Measurements from ENCODE around the gene DIO1. TPM values are rescaled to one million over a fixed set of nuclear protein-coding genes. Genes with fewer than 3 reads are reported as not detected.

Gene DIO1
- polyA plus RNA-seq, 3 donors, result 0.22 to 0.73 TPM; not detected in 1

DNA sequence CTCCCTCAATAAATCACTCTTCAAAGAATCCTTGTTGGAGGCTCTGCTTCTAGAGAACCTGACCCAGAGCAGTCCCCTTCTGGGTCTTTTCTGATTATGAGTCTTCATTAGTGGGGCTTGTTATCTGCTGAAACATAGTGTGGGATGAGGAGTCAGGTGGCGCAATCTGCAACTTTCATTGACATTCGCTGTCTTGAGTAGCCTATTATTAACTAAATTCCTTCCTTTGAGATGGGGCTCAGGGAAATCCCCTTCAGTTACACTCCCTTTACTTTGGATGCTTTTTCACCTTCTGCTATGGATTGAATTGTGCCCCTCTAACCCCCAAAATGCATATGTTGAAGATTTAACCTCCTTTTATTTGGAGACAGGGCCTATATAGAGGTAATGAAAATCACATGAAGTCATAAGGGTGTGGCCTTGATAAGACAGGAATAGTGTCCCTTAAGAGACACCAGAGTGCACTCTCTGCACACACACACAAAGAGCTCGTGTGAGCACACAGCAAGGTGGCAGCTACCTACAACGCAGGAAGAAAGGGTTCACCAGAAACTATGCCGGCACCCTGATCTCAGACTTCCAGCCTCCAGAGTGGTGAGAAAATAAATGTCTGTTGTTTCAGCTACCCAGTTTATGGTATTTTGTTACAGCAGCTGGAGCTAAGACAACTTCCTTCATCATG is 19.5 kb downstream of the DIO1 start:
- intact Hi-C loops (cut with micrococcal nuclease), result no loop called here
- TF ChIP-seq, protein P1, sequence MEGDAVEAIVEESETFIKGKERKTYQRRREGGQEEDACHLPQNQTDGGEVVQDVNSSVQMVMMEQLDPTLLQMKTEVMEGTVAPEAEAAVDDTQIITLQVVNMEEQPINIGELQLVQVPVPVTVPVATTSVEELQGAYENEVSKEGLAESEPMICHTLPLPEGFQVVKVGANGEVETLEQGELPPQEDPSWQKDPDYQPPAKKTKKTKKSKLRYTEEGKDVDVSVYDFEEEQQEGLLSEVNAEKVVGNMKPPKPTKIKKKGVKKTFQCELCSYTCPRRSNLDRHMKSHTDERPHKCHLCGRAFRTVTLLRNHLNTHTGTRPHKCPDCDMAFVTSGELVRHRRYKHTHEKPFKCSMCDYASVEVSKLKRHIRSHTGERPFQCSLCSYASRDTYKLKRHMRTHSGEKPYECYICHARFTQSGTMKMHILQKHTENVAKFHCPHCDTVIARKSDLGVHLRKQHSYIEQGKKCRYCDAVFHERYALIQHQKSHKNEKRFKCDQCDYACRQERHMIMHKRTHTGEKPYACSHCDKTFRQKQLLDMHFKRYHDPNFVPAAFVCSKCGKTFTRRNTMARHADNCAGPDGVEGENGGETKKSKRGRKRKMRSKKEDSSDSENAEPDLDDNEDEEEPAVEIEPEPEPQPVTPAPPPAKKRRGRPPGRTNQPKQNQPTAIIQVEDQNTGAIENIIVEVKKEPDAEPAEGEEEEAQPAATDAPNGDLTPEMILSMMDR (IDR thresholded peaks at IDR 0.05), result no peak
- no peak overlapping the region for H3K9ac ChIP-seq (ENCODE audit: insufficient read depth, low read length, poor library complexity, severe bottlenecking)
- H4K20me1 ChIP-seq (ENCODE audit: insufficient read depth, low read length), result no peaks in the 10 kb centered on the region
- peaks cover 28 to 29% of the 10 kb centered on the region in 2 donors for H3K36me3 Mint-ChIP-seq
- no peaks in the 10 kb centered on the region for H3K4me1 ChIP-seq (ENCODE audit: control insufficient read depth in 1 of 2, insufficient read depth in 2 of 2, low read length in 2 of 2)
- no peaks in the 10 kb centered on the region for H3K4me1 Mint-ChIP-seq
- H3K4me3 ChIP-seq (replicated peaks in 1 of 3; ENCODE audit: low read depth in 2 of 3, low read length in 3 of 3), result no peak overlapping the region
- H3K4me2 ChIP-seq (replicated peaks; ENCODE audit: extremely low read depth, low read length, poor library complexity, severe bottlenecking), result no peak overlapping the region
- WGBS (ENCODE audit: insufficient coverage), result 100% methylated on average over 1 of the region's 5 CpGs
- H3K4me3 Mint-ChIP-seq, result no peak overlapping the region
- no peaks in the 10 kb centered on the region for H3K27me3 ChIP-seq (ENCODE audit: control insufficient read depth in 2 of 2, insufficient read depth in 2 of 2, low read length in 2 of 2)
- no peaks in the 10 kb centered on the region for H3K9me3 ChIP-seq (replicated peaks in 1 of 2; ENCODE audit: control insufficient read depth in 1 of 2, insufficient read depth in 1 of 2, low read length in 2 of 2)
- peak overlapping the region in 3 of 7 donors; percentile 4 to 70 (median 27) for H3K27ac Mint-ChIP-seq
- no peak for DNase-seq
- H3K27ac ChIP-seq (ENCODE audit: low read depth in 1 of 2, low read length in 2 of 2), result no peak overlapping the region
- H3K27me3 Mint-ChIP-seq (ENCODE audit: low read depth in 3 of 3), result no peaks in the 10 kb centered on the region
- no peaks in the 10 kb centered on the region for H3K79me2 ChIP-seq (ENCODE audit: insufficient read depth, low read length)
- H2AFZ ChIP-seq (ENCODE audit: insufficient read depth, low read depth, low read length, poor library complexity, severe bottlenecking), result no peak overlapping the region
- peaks cover 0 to 3% (median 0%) of the 10 kb centered on the region in 7 donors for H3K9me3 Mint-ChIP-seq
- H3K36me3 ChIP-seq (replicated peaks in 1 of 2; ENCODE audit: control insufficient read depth in 1 of 2, insufficient read depth in 2 of 2, low read length in 2 of 2), result peaks cover 9 to 50% of the 10 kb centered on the region in 2 donors

- H2AFZ ChIP-seq (ENCODE audit: insufficient read depth, low read depth, low read length, poor library complexity, severe bottlenecking), result no peak overlapping the region
- no peaks in the 10 kb centered on the region for H4K20me1 ChIP-seq (ENCODE audit: insufficient read depth, low read length)
- H3K27ac ChIP-seq (ENCODE audit: low read depth in 1 of 2, low read length in 2 of 2), result no peak overlapping the region
- no peak overlapping the region for H3K9ac ChIP-seq (ENCODE audit: insufficient read depth, low read length, poor library complexity, severe bottlenecking)
- Mint-ChIP-seq H3K4me1 (no peaks in the 10 kb centered on the region), H3K27ac (no peak overlapping the region), H3K9me3 (no peaks in the 10 kb centered on the region), H3K36me3 (peaks cover 43 to 52% of the 10 kb centered on the region in 2 donors), H3K4me3 (no peak overlapping the region), H3K27me3 (ENCODE audit: low read depth in 3 of 3) (peaks cover 0 to 1% (median 0%) of the 10 kb centered on the region in 3 donors)
- WGBS (ENCODE audit: insufficient coverage), result 94% methylated on average over 3 of the region's 5 CpGs
- H3K4me3 ChIP-seq (replicated peaks in 1 of 3; ENCODE audit: low read depth in 2 of 3, low read length in 3 of 3), result no peak overlapping the region
- H3K4me2 ChIP-seq (replicated peaks; ENCODE audit: extremely low read depth, low read length, poor library complexity, severe bottlenecking), result no peak overlapping the region
- no peaks in the 10 kb centered on the region for H3K9me3 ChIP-seq (replicated peaks in 1 of 2; ENCODE audit: control insufficient read depth in 1 of 2, insufficient read depth in 1 of 2, low read length in 2 of 2)
- H3K36me3 ChIP-seq (replicated peaks in 1 of 2; ENCODE audit: control insufficient read depth in 1 of 2, insufficient read depth in 2 of 2, low read length in 2 of 2), result peaks cover 20 to 77% of the 10 kb centered on the region in 2 donors
- DNase-seq, result no peak
- TF ChIP-seq, protein P1 (IDR thresholded peaks at IDR 0.05), result no peak
- H3K27me3 ChIP-seq (ENCODE audit: control insufficient read depth in 2 of 2, insufficient read depth in 2 of 2, low read length in 2 of 2), result no peaks in the 10 kb centered on the region
- H3K79me2 ChIP-seq (ENCODE audit: insufficient read depth, low read length), result no peaks in the 10 kb centered on the region
- H3K4me1 ChIP-seq (ENCODE audit: control insufficient read depth in 1 of 2, insufficient read depth in 2 of 2, low read length in 2 of 2), result no peaks in the 10 kb centered on the region
- intact Hi-C loops (cut with micrococcal nuclease), result no loop called here
Measured at GRCh38 chr1:53918343-53918742, 24.4 kb downstream of the DIO1 start.

Data from CD14-positive monocyte (primary cell).